Activated CD8-positive, alpha-beta T cell treated with anti-CD3 and anti-CD28 coated beads for 36 hours (primary cell): ENCODE data around the gene ULBP2. TPM values are rescaled to one million over a fixed set of nuclear protein-coding genes. Genes with fewer than 3 reads are reported as not detected.
"Not testable (repeated sequence)": the region's sequence is repeated elsewhere in the genome, so short reads cannot be mapped to it uniquely, and the experiment has no call there.

Source experiments
- ATAC-seq: fragments of 200-7000 bp; cut with Tn5 transposase; one replicate; pipeline ENCODE4 v1.10.0; 2021; ENCODE audit warnings: mild to moderate bottlenecking, moderate library complexity
- CTCF ChIA-PET: fragments of 350-600 bp; sonication (Branson Sonifier 250); formaldehyde crosslinking; loops from one replicate; lab custom pipeline; 2021; ENCODE audit warnings: antibody characterized with exemption; lab: Charles Lee
- POLR2A ChIA-PET: fragments of 350-600 bp; sonication (Branson Sonifier 250); formaldehyde crosslinking; loops from one replicate; lab custom pipeline; 2021; ENCODE audit warnings: antibody characterized with exemption; lab: Charles Lee
- DNase-seq: peaks from one replicate; pipeline ENCODE4 v3.0.0-alpha.2; 2020
- H3K27ac Mint-ChIP-seq: one replicate; pipeline ENCODE4 v1.8.0; 2021; ENCODE audit warnings: mild to moderate bottlenecking, mixed read lengths
- H3K27me3 Mint-ChIP-seq: one replicate; pipeline ENCODE4 v1.8.0; 2021; ENCODE audit warnings: mixed read lengths
- H3K36me3 Mint-ChIP-seq: one replicate; pipeline ENCODE4 v1.8.0; 2021; ENCODE audit warnings: low read depth, mixed read lengths
- H3K4me1 Mint-ChIP-seq: one replicate; pipeline ENCODE4 v1.8.0; 2021; ENCODE audit warnings: low read depth, mixed read lengths
- H3K4me3 Mint-ChIP-seq: one replicate; pipeline ENCODE4 v1.8.0; 2021; ENCODE audit warnings: mild to moderate bottlenecking, moderate library complexity, mixed read lengths
- H3K9me3 Mint-ChIP-seq: one replicate; pipeline ENCODE4 v1.8.0; 2021; ENCODE audit warnings: mixed read lengths
- CTCF ChIP-seq: fragments of 200-600 bp; IDR thresholded peaks from one replicate; pipeline ENCODE4 v1.8.0; 2022; ENCODE audit warnings: antibody characterized with exemption, mild to moderate bottlenecking
- intact Hi-C: fragments of 100-400 bp; cut with micrococcal nuclease; formaldehyde crosslinking; loops from one replicate; pipeline ENCODE4 v1.10.0; 2022
- total RNA-seq, 2 experiments: library from RNA; stranded (reverse); gene quantifications; one replicate each; pipeline ENCODE4 v1.2.3, GENCODE V29; 2021

ULBP2 gene
- total RNA-seq, 2 experiments from 2014 or later, result 0.38 to 0.67 TPM

- intact Hi-C loops, result no loop called here
- DNase-seq, result no peak
- no peak for TF ChIP-seq CTCF
- Mint-ChIP-seq H3K27me3 (no peaks in the 10 kb centered on the region), H3K4me3 (no peak overlapping the region), H3K9me3 (peaks cover 8% of the 10 kb centered on the region), H3K4me1 (no peaks in the 10 kb centered on the region), H3K27ac (no peak overlapping the region), H3K36me3 (peaks cover 2% of the 10 kb centered on the region)
- no peak for ATAC-seq
- ChIA-PET CTCF (interaction anchor here (1.2 to 1.5 kb wide), 4 partner anchors 9 to 74 kb away, joined by 3 to 6 read pairs (median 3); no protein-coding TSS in a partner anchor), POLR2A (no interaction called here)
Measured at GRCh38 chr6:149904661-149905370, 37.0 kb upstream of the ULBP2 start.

GRCh38 chr6:149905371-149905910 lies 36.4 kb upstream of the ULBP2 start:
- peaks cover 2% of the 10 kb centered on the region for H3K36me3 Mint-ChIP-seq
- DNase-seq (no peak), ATAC-seq (no peak)
- CTCF ChIA-PET, result interaction anchor here (1.2 to 1.5 kb wide), 2 partner anchors 8 to 74 kb away, joined by 3 read pairs; no protein-coding TSS in a partner anchor
- no peaks in the 10 kb centered on the region for H3K4me1 Mint-ChIP-seq
- H3K9me3 Mint-ChIP-seq, result peaks cover 8% of the 10 kb centered on the region
- no peak overlapping the region for H3K27ac Mint-ChIP-seq
- intact Hi-C loops, result no loop called here
- TF ChIP-seq CTCF, result no peak
- POLR2A ChIA-PET, result no interaction called here
- H3K4me3 Mint-ChIP-seq, result no peak overlapping the region
- peaks cover 2% of the 10 kb centered on the region for H3K27me3 Mint-ChIP-seq

- peaks cover 2% of the 10 kb centered on the region for H3K36me3 Mint-ChIP-seq
- ATAC-seq (no peak), DNase-seq (no peak)
- CTCF ChIA-PET, result no interaction called here
- peaks cover 5% of the 10 kb centered on the region for H3K27me3 Mint-ChIP-seq
- H3K9me3 Mint-ChIP-seq, result peaks cover 8% of the 10 kb centered on the region
- no peak overlapping the region for H3K4me3 Mint-ChIP-seq
- no peaks in the 10 kb centered on the region for H3K4me1 Mint-ChIP-seq
- no peak overlapping the region for H3K27ac Mint-ChIP-seq
- POLR2A ChIA-PET, result no interaction called here
- intact Hi-C loops, result no loop called here
- TF ChIP-seq CTCF, result no peak
Measured at GRCh38 chr6:149905911-149906371, 35.9 kb upstream of the ULBP2 start.

GRCh38 chr6:149906405-149906804 lies 35.4 kb upstream of the ULBP2 start:
- no peak overlapping the region for H3K4me3 Mint-ChIP-seq
- H3K27me3 Mint-ChIP-seq, result peaks cover 6% of the 10 kb centered on the region
- no peak for ATAC-seq
- POLR2A ChIA-PET, result no interaction called here
- CTCF ChIA-PET, result no interaction called here
- H3K9me3 Mint-ChIP-seq, result peaks cover 8% of the 10 kb centered on the region
- no peak for TF ChIP-seq CTCF
- DNase-seq, result no peak
- intact Hi-C loops, result no loop called here
- H3K4me1 Mint-ChIP-seq, result no peaks in the 10 kb centered on the region
- no peak overlapping the region for H3K27ac Mint-ChIP-seq
- peaks cover 2% of the 10 kb centered on the region for H3K36me3 Mint-ChIP-seq

- Mint-ChIP-seq H3K4me1 (no peaks in the 10 kb centered on the region), H3K27ac (no peak overlapping the region), H3K36me3 (peaks cover 2% of the 10 kb centered on the region), H3K27me3 (peaks cover 6% of the 10 kb centered on the region), H3K4me3 (no peak overlapping the region), H3K9me3 (peaks cover 8% of the 10 kb centered on the region)
- no peak for TF ChIP-seq CTCF
- intact Hi-C loops, result no loop called here
- CTCF ChIA-PET, result no interaction called here
- no peak for DNase-seq
- POLR2A ChIA-PET, result no interaction called here
- no peak for ATAC-seq
Measured at GRCh38 chr6:149907317-149907716, 34.5 kb upstream of the ULBP2 start.

GRCh38 chr6:149908480-149908879 lies 33.3 kb upstream of the ULBP2 start:
- H3K4me1 Mint-ChIP-seq, POLR2A ChIA-PET, H3K4me3 Mint-ChIP-seq, H3K27ac Mint-ChIP-seq, H3K9me3 Mint-ChIP-seq, DNase-seq, ATAC-seq, CTCF ChIA-PET, H3K36me3 Mint-ChIP-seq, intact Hi-C loops: not testable (repeated sequence)
- peaks cover 11% of the 10 kb centered on the region for H3K27me3 Mint-ChIP-seq
